Peyer's patch (tissue), 4 donors: Measurements from ENCODE around the gene SELL.

ENCODE experiments used
- CTCF ChIP-seq, 6 experiments: fragments of 450-650 bp in 4 of 6; fragments of 200-600 bp in 2 of 6; sonication (generic) in 1 of 6; IDR thresholded peaks; one replicate each; pipeline ENCODE4 v1.5.1; 2017 to 2019; ENCODE audit warnings: antibody characterized with exemption in 6 of 6, mild to moderate bottlenecking in 3 of 6, moderate library complexity in 1 of 6
- POLR2A ChIP-seq, 2 donors: fragments of 450-650 bp; IDR thresholded peaks; one replicate each; pipeline ENCODE4 v1.5.1; 2017; ENCODE audit warnings: antibody characterized with exemption in 2 of 2, mild to moderate bottlenecking in 2 of 2, moderate library complexity in 2 of 2

- TF ChIP-seq CTCF (IDR thresholded peaks at IDR 0.05) (no peak), POLR2A (IDR thresholded peaks at IDR 0.05) (no peak)
Measured at GRCh38 chr1:169676001-169676400, 35.4 kb downstream of the SELL start.
